Activated T-cell treated with anti-CD3 and anti-CD28 coated beads for 24 hours (primary cell): Measurements from ENCODE around the gene PTPRN2.
"Not testable (repeated sequence)": the region's sequence is repeated elsewhere in the genome, so short reads cannot be mapped to it uniquely, and the experiment has no call there.

Source experiments
- DNase-seq: peaks from one replicate; pipeline ENCODE4 v3.0.0-alpha.2; 2020; ENCODE audit warnings: low read depth

PTPRN2 gene

GRCh38 chr7:158532093-158532627, 55.5 kb downstream of the PTPRN2 start:
- DNase-seq: no peak

GRCh38 chr7:158531661-158532060, 56.0 kb downstream of the PTPRN2 start:
- no peak for DNase-seq

DNA sequence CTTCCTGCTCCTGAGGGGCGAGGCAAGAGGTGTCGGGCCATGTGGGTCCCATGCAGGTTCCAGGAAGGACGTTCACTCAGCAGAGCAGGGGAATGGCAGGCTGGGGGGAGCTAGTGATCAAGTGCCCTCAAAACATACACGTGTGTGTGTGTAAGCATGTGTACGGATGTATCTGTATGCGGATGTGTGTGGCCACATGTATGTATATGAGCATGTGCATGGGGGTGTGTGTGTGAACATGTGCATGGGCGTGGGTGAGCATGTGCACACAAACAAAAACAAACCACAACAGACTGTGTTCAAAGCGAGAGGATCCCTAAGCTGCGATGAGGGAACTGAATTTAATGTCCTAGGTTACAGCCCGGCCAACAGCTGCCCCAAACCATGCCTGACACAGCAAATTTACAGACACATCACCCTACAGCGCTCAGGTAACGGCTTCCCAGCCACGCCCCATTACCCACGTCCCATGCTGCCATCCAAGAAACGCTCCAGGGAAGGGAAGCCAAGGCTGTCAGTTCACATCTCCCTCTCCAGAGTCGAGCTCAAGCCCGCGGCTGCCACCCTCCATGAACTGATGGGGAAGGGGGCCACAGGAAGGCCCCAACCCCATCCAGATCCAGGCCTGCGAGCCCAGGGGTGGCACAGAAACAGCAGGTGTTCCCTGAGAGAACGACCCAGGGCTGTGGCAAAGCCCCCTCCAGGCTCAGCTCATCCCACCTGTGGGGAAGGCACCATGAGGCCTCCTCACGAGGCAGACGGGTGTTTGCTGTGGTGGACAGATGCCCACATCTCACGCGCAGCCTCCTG, 56.6 kb downstream of the PTPRN2 start:
- DNase-seq: no peak

GRCh38 chr7:158529181-158530096, 58.2 kb downstream of the PTPRN2 start:
- DNase-seq: no peak

DNA sequence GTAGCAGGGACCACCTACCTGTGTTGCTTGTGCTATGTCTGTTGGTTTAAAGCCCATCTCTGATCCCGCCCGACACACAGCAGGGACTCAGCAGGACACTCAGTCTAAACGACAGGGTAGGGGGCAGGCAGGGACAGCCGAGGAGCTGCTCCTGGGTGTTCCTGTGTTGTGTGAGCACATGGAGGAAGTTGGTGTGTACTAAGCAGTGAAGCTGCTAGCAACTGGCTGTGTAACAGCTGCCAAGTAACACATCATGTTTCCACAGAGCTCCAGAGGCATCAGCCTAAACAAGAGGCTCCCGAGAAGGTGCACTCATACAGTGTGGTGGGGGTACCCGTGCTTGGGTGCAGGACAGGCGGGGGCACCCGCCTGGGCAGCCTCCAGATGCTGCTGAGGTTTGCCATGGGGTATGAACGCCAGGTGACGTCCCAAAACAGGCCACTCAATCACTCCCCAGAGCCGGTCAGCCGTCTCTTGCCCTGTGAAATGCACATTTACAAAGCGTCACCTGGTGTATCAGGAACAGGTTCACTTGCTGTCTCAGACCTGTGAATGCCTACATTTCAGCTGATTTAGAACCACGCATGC, 59.6 kb downstream of the PTPRN2 start:
- DNase-seq: no peak

DNA sequence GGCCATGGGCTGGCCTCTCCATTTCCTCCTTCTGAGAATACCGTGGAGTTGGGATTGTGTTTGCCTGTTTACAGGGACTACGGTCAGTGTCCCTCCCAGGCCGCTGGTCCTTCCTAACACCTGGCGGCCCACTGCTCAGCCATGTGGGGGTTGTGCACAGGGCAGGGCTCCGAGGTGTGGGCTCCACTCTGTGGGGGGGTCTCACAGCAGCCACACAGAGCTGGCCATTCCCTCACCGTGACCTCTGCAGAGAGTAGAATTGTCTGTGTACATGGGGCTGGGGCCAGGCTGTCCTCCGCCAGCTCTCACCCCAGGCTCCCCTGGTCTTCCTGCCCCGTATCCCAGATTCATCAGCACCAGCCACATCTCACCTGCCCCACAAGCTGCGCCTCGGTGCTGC, 60.1 kb downstream of the PTPRN2 start:
- DNase-seq: no peak

DNA sequence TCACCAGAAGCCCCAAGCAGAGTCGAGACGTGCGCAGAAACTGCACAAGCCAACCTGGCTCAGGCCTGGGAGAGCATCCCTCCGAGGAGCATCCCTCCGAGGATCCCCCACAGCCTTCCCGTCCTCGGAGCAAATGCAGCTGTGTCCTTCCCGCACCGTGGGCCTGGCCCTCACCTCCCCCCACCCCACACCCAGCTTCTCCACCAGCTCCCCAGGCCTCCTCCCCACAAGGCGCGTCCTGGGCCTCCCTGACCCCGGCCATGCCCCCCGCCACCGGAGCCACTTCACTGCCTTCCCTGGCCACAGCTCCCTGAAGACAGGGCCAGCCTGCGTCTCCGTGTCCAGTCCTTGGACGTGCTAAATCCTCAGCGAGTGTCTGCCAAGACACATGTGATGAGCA, 60.6 kb downstream of the PTPRN2 start:
- no peak for DNase-seq

DNA sequence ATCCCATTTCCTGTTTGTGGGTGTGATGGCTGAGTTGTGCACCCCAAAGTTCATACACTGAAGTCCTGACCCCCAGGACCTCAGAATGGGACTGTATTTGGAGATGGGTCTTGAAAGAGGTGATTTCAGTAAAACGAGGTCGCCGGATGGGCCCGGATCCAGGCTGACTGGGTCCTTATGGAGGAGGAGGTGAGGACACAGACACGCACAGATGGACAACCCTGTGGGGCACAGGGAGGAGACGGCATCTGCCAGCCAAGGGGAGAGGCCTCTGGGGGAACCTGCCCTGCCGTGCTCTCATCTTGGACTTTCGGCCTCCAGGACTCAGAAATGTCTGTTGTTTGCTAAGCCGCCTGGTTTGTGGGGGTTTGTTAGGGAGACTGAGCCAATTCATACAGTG, 61.1 kb downstream of the PTPRN2 start:
- no peak for DNase-seq

DNA sequence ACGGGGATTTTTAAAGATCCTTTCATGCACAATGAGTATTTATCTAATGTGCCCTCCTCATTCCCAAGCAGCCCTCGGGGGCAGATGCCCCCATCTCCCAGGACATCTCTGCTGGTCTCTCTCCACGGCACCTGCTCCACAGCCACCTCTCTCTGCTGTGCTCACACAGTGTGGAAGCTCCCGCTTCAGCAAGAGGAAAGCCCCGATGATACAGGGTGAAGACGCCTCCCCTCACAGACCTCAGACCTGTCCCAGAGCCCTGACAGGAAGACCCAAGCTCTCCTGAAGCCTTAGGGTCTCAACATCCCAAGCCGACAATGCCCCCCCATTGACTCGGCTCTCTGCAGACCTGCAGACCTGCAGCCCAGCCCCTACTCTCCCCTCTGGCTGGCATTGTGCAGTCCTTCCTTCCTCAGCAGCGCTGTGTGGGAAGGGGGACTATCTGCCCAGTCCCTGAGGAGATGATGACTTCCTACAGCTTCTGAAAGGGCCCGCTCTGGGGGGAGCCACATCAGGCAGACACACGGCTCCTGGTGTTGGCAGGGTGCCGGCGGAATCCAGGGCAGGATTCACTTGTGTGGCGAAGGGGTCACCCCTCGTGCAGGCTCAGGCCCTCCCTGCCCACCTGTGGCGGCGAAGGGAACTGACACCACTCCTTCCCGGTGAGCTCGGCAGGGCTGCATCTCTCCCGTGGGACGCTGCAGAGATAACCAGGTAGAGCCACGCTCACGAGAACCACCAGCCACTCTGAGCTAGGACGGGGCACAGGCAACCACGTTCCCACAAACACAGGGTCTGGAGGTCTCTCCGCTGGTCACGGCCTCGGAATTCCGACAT, 61.8 kb downstream of the PTPRN2 start:
- DNase-seq: no peak

DNA sequence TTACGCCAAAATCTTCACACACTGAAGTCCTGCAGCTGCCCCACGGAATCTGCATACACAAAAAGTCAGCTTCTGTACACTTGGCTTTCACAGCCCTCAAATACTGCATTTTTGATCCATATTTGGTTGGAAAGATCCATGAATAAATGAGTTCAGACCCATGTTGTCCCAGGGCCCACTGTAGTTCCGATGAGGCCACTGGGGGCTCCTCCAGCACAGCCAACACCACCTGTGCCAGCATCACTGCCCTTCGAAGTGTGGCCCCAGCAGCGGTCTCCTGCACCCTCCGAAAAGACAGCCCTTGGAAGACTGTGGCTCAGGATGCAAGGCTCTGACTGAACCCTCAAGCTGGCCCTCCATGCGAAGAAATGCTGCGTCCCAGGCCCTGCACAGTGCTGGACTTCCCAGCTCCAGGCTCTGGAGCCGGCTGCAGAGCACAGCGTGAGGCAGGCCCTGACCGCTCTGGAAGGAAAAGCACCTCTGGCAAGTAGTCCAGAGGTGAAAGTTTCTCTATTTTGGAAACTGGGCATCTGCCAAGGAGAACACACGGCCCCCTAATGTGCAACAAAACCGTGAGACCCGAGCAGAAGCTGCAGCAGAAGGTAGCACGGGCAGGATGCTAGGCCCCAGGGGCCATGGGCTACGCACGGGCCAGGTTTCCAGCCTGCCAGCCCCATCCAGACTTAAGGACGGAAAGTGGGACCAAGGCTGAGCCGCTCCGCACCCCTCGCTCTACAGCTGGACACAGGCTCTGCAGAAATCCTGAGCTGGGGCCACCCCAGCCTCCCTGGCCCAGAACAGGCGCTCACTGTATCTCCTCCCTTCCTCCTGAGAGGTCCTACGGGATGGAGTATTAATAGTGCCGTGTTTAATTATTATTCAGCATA, 62.6 kb downstream of the PTPRN2 start:
- DNase-seq: no peak

DNA sequence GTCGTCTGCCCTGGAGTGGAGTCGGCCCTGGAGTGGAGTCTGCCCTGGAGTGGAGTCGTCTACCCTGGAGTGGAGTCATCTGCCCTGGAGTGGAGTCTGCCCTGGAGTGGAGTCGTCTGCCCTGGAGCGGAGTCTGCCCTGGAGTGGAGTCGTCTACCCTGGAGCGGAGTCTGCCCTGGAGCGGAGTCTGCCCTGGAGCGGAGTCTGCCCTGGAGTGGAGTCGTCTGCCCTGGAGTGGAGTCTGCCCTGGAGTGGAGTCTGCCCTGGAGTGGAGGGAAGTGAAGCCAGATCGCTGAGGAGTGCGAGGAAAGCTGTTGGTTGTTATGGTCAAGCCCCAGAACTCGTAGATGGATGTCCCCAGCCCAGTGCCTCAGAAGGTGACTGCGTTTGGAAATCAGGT, 63.3 kb downstream of the PTPRN2 start:
- not testable (repeated sequence) for DNase-seq

DNA sequence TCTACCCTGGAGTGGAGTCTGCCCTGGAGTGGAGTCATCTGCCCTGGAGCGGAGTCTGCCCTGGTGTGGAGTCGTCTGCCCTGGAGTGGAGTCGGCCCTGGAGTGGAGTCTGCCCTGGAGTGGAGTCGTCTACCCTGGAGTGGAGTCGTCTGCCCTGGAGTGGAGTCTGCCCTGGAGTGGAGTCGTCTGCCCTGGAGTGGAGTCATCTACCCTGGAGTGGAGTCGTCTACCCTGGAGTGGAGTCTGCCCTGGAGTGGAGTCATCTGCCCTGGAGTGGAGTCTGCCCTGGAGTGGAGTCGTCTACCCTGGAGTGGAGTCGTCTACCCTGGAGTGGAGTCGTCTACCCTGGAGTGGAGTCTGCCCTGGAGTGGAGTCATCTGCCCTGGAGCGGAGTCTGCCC, 63.7 kb downstream of the PTPRN2 start:
- DNase-seq: not testable (repeated sequence)

DNA sequence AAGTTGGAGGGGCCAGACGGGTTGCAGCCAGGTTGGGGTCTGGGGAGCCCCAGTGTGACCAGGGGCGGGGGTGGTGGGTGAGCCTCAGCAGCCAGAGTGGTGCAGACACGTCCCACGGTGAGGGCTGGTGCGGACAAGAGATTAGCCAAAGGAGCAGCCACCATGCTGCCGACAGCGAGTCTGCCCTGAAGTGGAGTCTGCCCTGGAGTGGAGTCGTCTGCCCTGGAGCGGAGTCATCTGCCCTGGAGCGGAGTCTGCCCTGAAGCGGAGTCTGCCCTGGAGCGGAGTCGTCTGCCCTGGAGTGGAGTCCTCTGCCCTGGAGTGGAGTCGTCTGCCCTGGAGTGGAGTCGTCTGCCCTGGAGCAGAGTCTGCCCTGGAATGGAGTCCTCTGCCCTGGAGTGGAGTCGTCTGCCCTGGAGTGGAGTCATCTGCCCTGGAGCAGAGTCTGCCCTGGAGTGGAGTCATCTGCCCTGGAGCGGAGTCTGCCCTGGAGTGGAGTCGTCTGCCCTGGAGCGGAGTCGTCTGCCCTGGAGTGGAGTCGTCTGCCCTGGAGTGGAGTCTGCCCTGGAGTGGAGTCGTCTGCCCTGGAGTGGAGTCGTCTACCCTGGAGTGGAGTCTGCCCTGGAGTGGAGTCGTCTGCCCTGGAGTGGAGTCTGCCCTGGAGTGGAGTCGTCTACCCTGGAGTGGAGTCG, 64.3 kb downstream of the PTPRN2 start:
- not testable (repeated sequence) for DNase-seq

DNA sequence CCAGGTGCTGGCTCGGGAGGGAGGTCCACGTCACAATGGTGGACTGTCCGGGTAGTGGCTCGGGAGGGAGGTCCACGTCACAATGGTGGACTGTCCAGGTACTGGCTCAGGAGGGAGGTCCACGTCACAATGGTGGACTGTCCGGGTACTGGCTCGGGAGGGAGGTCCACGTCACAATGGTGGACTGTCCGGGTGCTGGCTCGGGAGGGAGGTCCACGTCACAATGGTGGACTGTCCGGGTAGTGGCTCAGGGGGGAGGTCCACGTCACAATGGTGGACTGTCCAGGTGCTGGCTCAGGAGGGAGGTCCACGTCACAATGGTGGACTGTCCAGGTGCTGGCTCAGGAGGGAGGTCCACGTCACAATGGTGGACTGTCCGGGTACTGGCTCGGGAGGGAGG, 65.8 kb downstream of the PTPRN2 start:
- DNase-seq: not testable (repeated sequence)

DNA sequence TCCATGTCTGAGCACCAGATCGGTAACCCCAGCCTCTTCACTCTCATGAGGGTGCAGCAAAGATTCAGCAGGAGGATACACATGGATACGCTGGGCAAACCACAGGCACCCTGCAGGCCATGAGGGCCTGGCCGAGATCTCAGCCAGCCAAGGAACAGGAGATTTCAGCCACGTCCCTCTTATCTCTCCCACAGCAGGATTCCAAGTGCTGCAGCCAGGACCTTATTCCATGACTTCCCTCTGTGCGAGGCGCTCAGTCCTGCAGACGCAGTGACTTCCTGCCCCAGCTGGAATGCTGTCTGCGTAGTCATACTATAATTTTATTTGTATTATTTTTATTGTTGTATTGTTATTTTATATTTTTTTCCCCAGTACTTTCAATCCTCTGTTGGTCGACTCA, 66.8 kb downstream of the PTPRN2 start:
- no peak for DNase-seq

GRCh38 chr7:158519633-158520174, 67.9 kb downstream of the PTPRN2 start:
- DNase-seq: no peak

GRCh38 chr7:158518980-158519632, 68.5 kb downstream of the PTPRN2 start:
- no peak for DNase-seq

GRCh38 chr7:158517571-158517970, 70.1 kb downstream of the PTPRN2 start:
- no peak for DNase-seq

DNA sequence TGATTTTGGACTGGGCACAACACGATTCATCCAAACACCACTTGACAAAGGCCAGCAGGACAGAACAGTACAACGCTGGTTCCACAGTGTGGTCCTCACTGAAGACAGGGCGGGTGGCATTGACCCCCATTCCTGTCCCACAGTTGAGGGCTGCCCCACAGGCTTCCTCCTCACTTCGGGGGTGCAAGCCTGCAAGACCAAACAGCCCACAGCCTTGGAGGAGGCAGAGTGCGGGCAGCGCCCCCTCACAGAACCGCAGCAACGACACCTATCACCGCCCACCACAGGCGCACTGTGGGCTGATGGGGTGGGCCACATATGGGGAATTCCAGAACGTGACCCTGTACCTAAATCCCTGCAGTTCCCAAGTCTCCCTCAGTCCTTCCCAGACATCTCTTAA, 70.6 kb downstream of the PTPRN2 start:
- no peak for DNase-seq
